K562 (cell line): ENCODE measurements around the gene DRC3. TPM values are rescaled to one million over a fixed set of nuclear protein-coding genes. Genes with fewer than 3 reads are reported as not detected.

ENCODE experiments used
- ARHGAP35 ChIP-seq: fragments of 450-650 bp; IDR thresholded peaks from 2 replicates; pipeline ENCODE4 v1.6.1; 2018; ENCODE audit not compliant: partially characterized antibody
- CBFB ChIP-seq: sonication (generic); formaldehyde crosslinking; IDR thresholded peaks from 2 replicates; pipeline ENCODE4 v1.4.0; 2020; ENCODE audit warnings: mild to moderate bottlenecking, missing genetic modification reagents
- FUS ChIP-seq: fragments of 200-400 bp; formaldehyde crosslinking; optimal IDR thresholded peaks from 2 replicates; pipeline ENCODE3; 2017; ENCODE audit warnings: low read depth, low read length
- LCOR ChIP-seq: sonication (generic); formaldehyde crosslinking; IDR thresholded peaks from 2 replicates; pipeline ENCODE4 v1.8.0; 2022; ENCODE audit warnings: mild to moderate bottlenecking, missing genetic modification reagents
- MCM7 ChIP-seq, 2 experiments: fragments of 450-650 bp; IDR thresholded peaks; 2 replicates each; pipeline ENCODE4 v1.6.1; 2016 to 2018
- MYBL2 ChIP-seq, 2 experiments: fragments of 450-650 bp in 1 of 2; sonication (generic) in 1 of 2; formaldehyde crosslinking in 1 of 2; IDR thresholded peaks; 2 replicates each; pipeline versions ENCODE4 v1.6.1 to v1.8.1; 2017 to 2022; ENCODE audit warnings: borderline replicate concordance in 1 of 2, inconsistent platforms in 1 of 2, low read depth in 1 of 2, mild to moderate bottlenecking in 1 of 2, missing genetic modification reagents in 1 of 2, moderate library complexity in 1 of 2
- NONO ChIP-seq, 2 experiments: fragments of 200-400 bp in 1 of 2; fragments of 450-650 bp in 1 of 2; formaldehyde crosslinking in 1 of 2; IDR thresholded peaks; 2 replicates each; pipeline ENCODE4 v1.6.1; 2017; ENCODE audit warnings: low read depth in 2 of 2, mild to moderate bottlenecking in 2 of 2, moderate library complexity in 2 of 2, low read length in 1 of 2
- RAD51 ChIP-seq: fragments of 450-650 bp; IDR thresholded peaks from 2 replicates; pipeline ENCODE4 v1.7.1; 2016; ENCODE audit warnings: low read depth, mild to moderate bottlenecking, borderline replicate concordance
- ZFP30 ChIP-seq: fragments of 250-450 bp; sonication (Bioruptor Pico); IDR thresholded peaks from 2 replicates; pipeline ENCODE4 v1.8.0; 2022; ENCODE audit warnings: moderate library complexity, mild to moderate bottlenecking, inconsistent platforms, borderline replicate concordance
- ZNF444 ChIP-seq: fragments of 250-450 bp; sonication (Bioruptor Pico); IDR thresholded peaks from 2 replicates; pipeline ENCODE4 v1.4.0; 2020; ENCODE audit warnings: mild to moderate bottlenecking, moderate library complexity
- ZNF696 ChIP-seq: fragments of 250-450 bp; sonication (Bioruptor Pico); conservative IDR thresholded peaks from 2 replicates; pipeline ENCODE4 v1.4.0; 2020; ENCODE audit warnings: mild to moderate bottlenecking, moderate library complexity
- ZNF707 ChIP-seq: fragments of 250-450 bp; sonication (Bioruptor Pico); conservative IDR thresholded peaks from 2 replicates; pipeline ENCODE4 v1.8.0; 2022; ENCODE audit warnings: inconsistent platforms, mild to moderate bottlenecking, moderate library complexity
- polyA plus RNA-seq, 8 experiments: library from polyadenylated mRNA; depleted of rRNA in 4 of 8; stranded (reverse) in 5 of 8; unstranded in 3 of 8; fragments of >200 nt; fragmentation: Nextera tagmentation in 2 of 8; fragmentation: Illumina TruSeq in 1 of 8; extraction: Ambion mirVana in 2 of 8; extraction: Trizol in 1 of 8; gene quantifications; 2 replicates each; pipeline versions ENCODE4 v1.2.1 to v1.2.3, GENCODE V29; 2011 to 2014; ENCODE audit warnings: inconsistent platforms in 1 of 8, missing spikeins in 1 of 8
- total RNA-seq, 7 experiments: library from RNA; depleted of rRNA in 6 of 7; stranded (reverse); fragments of >200 nt in 6 of 7; fragmentation: Illumina TruSeq in 2 of 7; extraction: Trizol in 2 of 7; gene quantifications; 2 replicates each; pipeline versions ENCODE4 v1.2.1 to v1.2.3, GENCODE V29; 2011 to 2021; ENCODE audit warnings: low replicate concordance in 1 of 7
- TF ChIP-seq, protein P1 (sequence below), 2 experiments: fragments of 450-650 bp; formaldehyde crosslinking in 1 of 2; IDR thresholded peaks; 2 replicates each; pipeline versions ENCODE4 v1.4.0 to v1.6.1; 2014 to 2020; ENCODE audit warnings: mild to moderate bottlenecking in 2 of 2, borderline replicate concordance in 1 of 2, low read depth in 1 of 2
- TF ChIP-seq, protein P2 (sequence below): fragments of 250-450 bp; sonication (Bioruptor Pico); IDR thresholded peaks from 2 replicates; pipeline ENCODE4 v1.8.0; 2021; ENCODE audit warnings: borderline replicate concordance, mild to moderate bottlenecking, moderate library complexity; ENCODE audit not compliant: poor library complexity, severe bottlenecking
- TF ChIP-seq, protein P3 (sequence below): fragments of 450-650 bp; IDR thresholded peaks from 2 replicates; pipeline ENCODE4 v1.6.1; 2014; ENCODE audit warnings: low read depth, mild to moderate bottlenecking, moderate library complexity, borderline replicate concordance

Gene DRC3
- total and polyA plus RNA-seq, 9 of the 15 experiments (the other 6 are each of a cell fraction or from before 2014, with no cell fraction given), result 0.10 to 0.84 (median 0.30) TPM; not detected in 3

DNA sequence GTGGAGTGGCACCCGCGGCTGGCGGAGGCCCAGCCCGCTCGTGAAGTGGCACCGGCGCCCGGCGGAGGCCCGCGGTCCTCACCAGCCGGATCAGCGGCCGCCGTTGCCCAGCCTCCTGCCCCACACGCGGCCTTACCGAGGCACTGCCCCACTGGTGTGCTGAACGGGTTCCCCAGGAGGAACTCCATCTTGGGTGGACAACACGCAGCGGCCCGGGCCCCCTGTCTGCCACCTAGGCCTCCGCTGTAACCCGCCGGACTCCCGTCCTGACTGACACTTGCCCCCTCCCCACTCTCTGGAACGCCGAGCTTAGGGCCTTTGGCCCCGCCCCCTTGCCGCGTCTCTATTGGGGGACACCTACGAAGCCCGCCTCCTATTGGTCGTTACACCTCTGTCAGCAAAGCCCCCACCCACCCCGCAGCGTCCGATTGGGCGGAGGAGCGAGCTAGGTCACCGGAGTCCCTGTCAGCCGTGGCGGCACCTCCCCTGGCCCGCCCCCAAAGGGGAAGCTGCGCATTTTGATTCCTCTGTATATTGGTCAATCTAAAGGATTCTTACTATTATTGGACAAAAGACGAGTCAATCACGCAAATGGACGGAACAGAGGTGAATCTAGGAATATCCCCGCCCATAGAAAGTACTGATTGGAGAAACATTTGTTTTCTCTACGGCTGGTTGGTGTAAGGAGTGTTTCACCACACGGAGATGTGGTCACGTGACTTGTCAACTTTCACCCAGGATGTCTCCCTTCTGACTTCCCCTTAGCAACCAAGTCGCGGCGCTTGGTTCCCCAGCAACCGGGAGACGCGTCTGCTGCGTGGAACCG is at the start of gene DRC3, which contains the start of gene TOM1L2 (continued):
- TF ChIP-seq MCM7 (IDR thresholded peaks at IDR 0.05) (no peak), LCOR (CRISPR knock-in tag) (0 out of 2 replicates have a peak, but pooled peaks have one; percentile 38), NONO (IDR thresholded peaks at IDR 0.05; ENCODE audit: low read depth in 2 of 2, low read length in 1 of 2) (no peak), ZNF707 (no peak), MYBL2 (IDR thresholded peaks at IDR 0.05; ENCODE audit: low read depth) (no peak), MYBL2 (CRISPR knock-in tag; IDR thresholded peaks at IDR 0.05; ENCODE audit: borderline replicate concordance) (no peak), ZFP30 (CRISPR knock-in tag) (no peak), FUS (no peak), ARHGAP35 (no peak), ZNF444 (CRISPR knock-in tag) (no peak), ZNF696 (CRISPR knock-in tag) (no peak), RAD51 (peak; percentile 100), CBFB (CRISPR knock-in tag) (no peak)
- TF ChIP-seq, protein P1, sequence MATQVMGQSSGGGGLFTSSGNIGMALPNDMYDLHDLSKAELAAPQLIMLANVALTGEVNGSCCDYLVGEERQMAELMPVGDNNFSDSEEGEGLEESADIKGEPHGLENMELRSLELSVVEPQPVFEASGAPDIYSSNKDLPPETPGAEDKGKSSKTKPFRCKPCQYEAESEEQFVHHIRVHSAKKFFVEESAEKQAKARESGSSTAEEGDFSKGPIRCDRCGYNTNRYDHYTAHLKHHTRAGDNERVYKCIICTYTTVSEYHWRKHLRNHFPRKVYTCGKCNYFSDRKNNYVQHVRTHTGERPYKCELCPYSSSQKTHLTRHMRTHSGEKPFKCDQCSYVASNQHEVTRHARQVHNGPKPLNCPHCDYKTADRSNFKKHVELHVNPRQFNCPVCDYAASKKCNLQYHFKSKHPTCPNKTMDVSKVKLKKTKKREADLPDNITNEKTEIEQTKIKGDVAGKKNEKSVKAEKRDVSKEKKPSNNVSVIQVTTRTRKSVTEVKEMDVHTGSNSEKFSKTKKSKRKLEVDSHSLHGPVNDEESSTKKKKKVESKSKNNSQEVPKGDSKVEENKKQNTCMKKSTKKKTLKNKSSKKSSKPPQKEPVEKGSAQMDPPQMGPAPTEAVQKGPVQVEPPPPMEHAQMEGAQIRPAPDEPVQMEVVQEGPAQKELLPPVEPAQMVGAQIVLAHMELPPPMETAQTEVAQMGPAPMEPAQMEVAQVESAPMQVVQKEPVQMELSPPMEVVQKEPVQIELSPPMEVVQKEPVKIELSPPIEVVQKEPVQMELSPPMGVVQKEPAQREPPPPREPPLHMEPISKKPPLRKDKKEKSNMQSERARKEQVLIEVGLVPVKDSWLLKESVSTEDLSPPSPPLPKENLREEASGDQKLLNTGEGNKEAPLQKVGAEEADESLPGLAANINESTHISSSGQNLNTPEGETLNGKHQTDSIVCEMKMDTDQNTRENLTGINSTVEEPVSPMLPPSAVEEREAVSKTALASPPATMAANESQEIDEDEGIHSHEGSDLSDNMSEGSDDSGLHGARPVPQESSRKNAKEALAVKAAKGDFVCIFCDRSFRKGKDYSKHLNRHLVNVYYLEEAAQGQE (IDR thresholded peaks at IDR 0.05; ENCODE audit: borderline replicate concordance), result peak; percentile 84
- TF ChIP-seq, protein P1 (CRISPR knock-in tag; IDR thresholded peaks at IDR 0.05; ENCODE audit: low read depth), result no peak
- TF ChIP-seq, protein P2, sequence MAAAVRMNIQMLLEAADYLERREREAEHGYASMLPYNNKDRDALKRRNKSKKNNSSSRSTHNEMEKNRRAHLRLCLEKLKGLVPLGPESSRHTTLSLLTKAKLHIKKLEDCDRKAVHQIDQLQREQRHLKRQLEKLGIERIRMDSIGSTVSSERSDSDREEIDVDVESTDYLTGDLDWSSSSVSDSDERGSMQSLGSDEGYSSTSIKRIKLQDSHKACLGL (CRISPR knock-in tag), result no peak
- TF ChIP-seq, protein P3, sequence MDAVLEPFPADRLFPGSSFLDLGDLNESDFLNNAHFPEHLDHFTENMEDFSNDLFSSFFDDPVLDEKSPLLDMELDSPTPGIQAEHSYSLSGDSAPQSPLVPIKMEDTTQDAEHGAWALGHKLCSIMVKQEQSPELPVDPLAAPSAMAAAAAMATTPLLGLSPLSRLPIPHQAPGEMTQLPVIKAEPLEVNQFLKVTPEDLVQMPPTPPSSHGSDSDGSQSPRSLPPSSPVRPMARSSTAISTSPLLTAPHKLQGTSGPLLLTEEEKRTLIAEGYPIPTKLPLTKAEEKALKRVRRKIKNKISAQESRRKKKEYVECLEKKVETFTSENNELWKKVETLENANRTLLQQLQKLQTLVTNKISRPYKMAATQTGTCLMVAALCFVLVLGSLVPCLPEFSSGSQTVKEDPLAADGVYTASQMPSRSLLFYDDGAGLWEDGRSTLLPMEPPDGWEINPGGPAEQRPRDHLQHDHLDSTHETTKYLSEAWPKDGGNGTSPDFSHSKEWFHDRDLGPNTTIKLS, result peak; percentile 39; the same call in 1 of the 2 replicates
